Stimulated activated CD4-positive, alpha-beta T cell treated with anti-CD3 and anti-CD28 coated beads, TNF-alpha, amount 100 ng/mL, for 4 hours (primary cell): ENCODE results near the gene RBKS.
"Not testable (repeated sequence)": the region's sequence is repeated elsewhere in the genome, so short reads cannot be mapped to it uniquely, and the experiment has no call there.

Experiments used
- DNase-seq, 3 experiments: peaks; one replicate each; pipeline ENCODE4 v3.0.0-alpha.2; 2020; ENCODE audit warnings: low read depth in 3 of 3

RBKS gene

GRCh38 chr2:27798948-27799645 is 91.1 kb downstream of the RBKS start:
- DNase-seq = no peak

DNA sequence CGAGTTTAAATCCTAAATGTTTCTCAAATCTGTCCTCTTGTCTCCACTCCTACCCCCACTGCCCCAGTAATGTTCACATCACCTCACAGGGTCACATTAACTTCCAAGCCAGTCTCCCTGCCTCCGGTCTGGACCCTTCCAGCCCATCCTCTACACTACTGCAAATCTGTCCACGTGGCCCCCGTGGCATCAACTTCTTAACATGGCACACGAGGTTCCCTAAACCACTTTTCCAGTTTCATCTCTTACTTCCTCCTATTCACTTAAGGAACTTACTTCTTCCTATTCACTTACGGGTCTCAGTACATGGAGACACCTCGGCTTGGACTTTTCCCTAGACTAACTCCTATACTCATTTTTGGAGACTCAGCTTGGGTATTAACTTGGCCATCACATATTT is 91.7 kb downstream of the RBKS start:
- DNase-seq = no peak

GRCh38 chr2:27797841-27798240 is 92.3 kb downstream of the RBKS start:
- DNase-seq = no peak

- DNase-seq = no peak
Observed at GRCh38 chr2:27796791-27797765, 93.1 kb downstream of the RBKS start.

GRCh38 chr2:27795868-27796277 is 94.3 kb downstream of the RBKS start:
- no peak for DNase-seq

DNA sequence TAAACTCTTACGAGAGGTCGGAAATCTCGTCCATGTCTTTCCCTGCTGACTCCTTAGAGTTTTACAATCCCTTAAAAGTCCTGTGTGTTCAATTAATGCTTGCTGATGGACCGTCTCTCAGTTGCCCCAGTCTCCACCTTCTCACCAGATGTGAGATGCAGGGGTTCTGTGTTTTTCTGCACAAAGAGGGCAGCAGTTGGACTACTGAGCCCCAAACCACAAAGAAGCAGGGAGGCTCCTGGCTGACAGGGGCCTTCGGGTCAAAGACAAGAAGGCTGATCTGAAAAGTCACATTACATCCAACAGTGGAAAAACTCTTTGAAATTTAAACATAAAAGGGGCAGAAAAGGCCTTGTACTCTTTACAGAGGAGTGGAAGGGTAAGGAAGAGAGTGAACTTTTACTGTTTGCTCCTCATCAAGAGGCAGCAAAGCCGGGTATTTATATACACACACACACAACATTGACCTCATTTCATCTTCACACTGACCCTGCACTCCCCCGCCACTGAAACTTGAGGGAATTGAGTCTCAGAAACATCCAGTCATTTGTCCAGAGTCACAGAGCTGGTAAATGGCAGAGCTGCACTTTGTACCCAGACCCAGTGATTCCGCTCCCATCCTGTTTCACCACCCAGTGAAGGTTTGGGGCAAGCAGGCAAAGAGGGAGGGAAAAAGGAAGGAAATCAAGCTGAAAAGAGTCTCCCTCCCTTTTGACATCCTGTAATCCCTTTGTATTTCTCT is 94.9 kb downstream of the RBKS start:
- no peak for DNase-seq

GRCh38 chr2:27792759-27793158 is 97.4 kb downstream of the RBKS start:
- no peak for DNase-seq

DNA sequence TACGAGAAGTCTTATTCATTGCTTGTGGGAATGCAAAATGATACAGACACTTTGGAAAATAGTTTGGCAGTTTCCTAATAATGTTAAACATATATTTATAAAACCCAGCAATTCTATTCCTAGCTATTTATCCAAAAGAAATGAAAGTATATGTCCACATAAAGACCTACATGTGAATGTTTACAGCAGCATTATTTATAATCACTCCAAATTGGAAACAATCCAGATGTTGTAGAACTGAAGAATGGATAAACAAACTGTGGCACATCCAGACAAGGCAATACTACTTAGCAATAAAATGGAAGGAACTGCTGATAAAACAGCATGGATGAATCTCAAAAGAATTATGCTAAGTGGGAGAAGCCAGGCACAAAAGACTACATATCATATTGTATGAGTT is 99.4 kb downstream of the RBKS start:
- no peak for DNase-seq

- no peak for DNase-seq
Observed at GRCh38 chr2:27782701-27783100, 107.5 kb downstream of the RBKS start.

DNA sequence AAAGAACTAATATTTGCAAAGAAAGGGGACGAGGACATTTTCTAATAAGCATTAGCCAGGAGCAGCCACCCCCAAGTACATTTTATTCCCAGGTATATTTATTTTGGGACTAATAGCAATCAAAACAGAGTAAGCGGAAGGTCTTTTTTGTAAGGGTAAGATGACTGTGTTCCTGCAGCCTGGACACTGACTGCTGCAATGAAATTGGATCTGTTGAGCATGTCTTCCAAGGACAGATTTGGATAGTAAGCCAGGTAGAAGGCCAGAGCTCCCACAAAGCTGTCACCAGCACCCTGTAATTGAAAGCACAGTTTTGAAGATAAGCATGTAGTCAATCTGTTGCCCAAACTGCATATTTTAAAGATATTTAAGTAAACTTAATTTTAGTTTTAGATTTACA is 108.7 kb downstream of the RBKS start:
- DNase-seq = no peak

DNA sequence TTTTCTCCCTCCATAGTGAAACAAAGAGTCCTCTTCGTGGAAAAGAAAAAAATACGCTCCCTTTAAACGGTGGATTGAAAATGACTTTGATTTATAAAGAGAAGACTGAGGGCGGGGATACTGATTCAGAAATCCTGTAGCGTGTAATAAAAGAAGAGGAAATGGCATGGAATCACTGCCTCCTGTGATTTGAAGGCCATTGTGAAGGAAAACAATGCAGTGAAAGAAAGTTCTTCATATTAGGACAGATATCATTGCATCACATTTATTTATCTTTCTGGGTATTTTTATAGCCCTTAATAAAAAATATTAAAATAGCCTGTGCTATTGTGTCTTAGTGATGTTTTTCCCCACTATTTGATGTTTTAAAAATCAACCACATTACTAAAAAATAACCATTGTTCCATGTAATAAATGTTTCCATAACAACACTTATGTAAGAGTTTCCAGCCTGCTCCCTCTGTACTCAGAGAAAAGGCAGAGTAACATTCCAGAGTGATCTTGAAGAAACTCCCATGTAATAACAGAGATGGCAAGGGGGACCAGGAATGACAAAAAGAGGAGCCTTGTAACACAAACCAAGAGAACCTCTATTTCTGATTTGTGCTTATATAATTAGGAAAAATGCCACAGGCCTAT is 110.7 kb downstream of the RBKS start:
- DNase-seq = no peak

DNA sequence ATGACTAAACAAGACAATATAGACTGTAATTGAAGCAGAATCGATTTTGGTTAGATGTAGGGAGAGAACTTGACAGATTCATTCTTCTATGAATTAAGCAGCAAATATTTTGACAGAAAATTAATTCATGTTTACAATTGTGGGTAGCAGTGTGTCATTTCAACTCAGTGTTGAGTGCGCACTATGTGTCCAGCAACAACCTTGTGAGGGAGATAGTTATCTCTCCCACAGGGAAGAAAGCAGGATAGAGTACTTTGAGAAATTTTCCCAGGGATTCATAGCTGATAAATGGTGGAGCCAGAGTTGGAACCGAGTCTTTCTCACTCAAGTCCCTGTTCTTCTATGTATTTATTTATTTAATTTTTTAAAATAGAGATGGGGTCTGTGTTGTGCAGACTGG is 113.5 kb downstream of the RBKS start:
- no peak for DNase-seq

- no peak for DNase-seq
Observed at GRCh38 chr2:27776097-27776496, 114.1 kb downstream of the RBKS start.

DNA sequence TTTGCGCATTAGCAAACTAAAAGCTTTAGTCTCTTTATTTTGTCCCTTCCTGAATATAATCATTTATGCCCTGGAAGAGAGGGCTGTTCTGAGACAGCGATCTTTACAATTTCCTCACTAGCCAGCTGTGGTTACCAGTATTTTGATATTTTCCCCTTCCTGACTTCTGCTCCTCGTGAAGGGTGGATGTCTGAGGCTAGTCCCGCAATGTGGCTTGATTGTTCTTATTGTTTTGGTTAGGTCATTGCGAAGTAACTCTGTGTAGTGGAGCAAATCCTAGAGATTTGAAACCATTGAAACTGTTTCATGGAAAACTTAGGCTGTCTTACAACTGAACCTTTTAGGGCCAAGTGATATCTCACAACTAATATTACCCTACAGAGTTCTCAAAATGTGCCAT is 116.2 kb downstream of the RBKS start:
- DNase-seq = no peak

- DNase-seq = no peak
Observed at GRCh38 chr2:27772804-27773203, 117.4 kb downstream of the RBKS start.

GRCh38 chr2:27771548-27772335 is 118.4 kb downstream of the RBKS start, which contains the start of gene MRPL33:
MRPL33 (plus strand) TSS chr2:27771719; CDS start chr2:27771778, 59 bp downstream.
- DNase-seq = peak; percentile 82 to 87 (median 85)

- no peak for DNase-seq
Observed at GRCh38 chr2:27771202-27771547, 119.0 kb downstream of the RBKS start.

DNA sequence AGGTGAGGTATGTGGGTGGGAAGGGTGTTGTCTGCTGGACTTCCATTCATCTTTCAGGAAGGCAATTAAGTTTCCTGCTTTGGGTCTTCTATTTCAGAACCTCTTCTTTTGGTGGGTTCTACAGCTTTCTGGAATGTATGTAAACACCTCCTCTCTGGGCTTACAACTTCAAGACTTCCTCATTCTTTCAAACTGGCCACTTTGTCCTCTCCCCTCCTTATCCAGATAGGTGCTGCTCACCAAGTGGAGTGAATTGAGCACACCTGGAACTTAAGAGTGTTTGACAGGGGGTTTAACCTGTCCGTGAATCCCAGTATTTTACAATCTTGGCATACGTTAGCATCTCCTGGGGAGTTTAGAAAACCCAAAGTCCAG is 123.9 kb downstream of the RBKS start:
- no peak for DNase-seq

GRCh38 chr2:27765621-27766286 is 124.4 kb downstream of the RBKS start:
- DNase-seq = peak; percentile 32 to 42 (median 37)

DNA sequence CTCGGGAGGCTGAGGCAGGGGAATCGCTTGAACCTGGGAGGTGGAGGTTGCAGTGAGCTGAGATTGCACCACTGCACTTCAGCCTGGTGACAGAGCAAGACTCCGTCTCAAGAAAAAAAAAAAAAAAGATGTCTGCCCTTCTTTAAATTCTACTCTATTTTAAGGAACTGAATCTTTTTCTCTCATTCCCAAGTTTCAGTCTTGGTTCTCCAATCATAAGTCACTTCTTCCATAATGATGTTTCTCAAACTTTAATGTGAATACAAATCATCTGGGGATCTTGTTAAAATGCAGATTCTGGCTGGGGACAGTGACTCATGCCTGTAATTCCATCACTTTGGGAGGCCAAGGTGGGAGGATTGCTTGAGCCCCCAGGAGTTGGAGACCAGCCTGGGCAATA is 125.7 kb downstream of the RBKS start:
- DNase-seq = not testable (repeated sequence)

GRCh38 chr2:27763907-27764267 is 126.3 kb downstream of the RBKS start:
- DNase-seq = no peak
